Measurements from ENCODE around the gene VARS2. TPM values are rescaled to one million over a fixed set of nuclear protein-coding genes. Genes with fewer than 3 reads are reported as not detected.

VARS2 gene
- polyA plus RNA-seq, 1 of the 3 experiments (the other 2 are of a cell fraction) = 31.2 TPM

DNA sequence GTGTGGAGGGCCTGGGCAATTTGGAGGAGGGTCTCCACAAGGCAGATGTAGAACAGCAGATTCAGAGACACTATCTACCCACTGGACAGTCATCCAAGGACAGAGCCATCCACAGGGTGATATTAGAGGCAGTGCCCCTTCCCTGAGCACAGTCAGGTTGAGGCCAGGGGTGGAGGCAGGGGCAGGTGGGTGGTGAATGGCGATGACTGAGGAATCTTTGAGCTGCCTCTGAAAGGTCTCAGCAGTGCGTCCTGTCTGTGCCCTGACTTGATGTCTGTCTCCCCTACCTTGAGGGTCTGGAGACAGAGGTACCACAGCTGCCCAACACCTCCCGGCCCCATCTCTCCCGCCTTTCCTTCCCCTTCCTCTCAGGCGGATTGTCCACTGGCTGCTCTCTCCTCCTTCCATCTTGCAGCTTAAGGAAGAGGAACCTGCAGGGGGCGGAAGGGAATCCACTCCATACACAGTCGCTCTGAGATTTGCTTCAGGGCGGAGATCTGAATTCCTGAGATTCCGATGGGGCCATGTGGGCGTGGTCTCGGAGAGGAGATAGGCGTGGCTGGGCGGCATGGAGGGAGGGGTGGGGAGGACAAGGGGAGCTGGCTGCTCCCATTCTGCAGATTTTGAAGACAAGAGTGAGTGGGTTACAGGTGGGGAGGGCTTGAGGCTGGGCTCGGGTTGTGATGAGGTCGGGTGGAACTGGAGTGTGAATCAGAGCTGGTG, 28.5 kb downstream of the VARS2 start (continued):
- no peak for TF ChIP-seq ELF1 (IDR thresholded peaks at IDR 0.05)
- TF ChIP-seq FOSL2 (IDR thresholded peaks at IDR 0.05; ENCODE audit: borderline replicate concordance, low read depth) = no peak
- TF ChIP-seq, protein P1, sequence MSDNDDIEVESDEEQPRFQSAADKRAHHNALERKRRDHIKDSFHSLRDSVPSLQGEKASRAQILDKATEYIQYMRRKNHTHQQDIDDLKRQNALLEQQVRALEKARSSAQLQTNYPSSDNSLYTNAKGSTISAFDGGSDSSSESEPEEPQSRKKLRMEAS (IDR thresholded peaks at IDR 0.05; ENCODE audit: low read depth) = no peak
- TF ChIP-seq, protein P2, sequence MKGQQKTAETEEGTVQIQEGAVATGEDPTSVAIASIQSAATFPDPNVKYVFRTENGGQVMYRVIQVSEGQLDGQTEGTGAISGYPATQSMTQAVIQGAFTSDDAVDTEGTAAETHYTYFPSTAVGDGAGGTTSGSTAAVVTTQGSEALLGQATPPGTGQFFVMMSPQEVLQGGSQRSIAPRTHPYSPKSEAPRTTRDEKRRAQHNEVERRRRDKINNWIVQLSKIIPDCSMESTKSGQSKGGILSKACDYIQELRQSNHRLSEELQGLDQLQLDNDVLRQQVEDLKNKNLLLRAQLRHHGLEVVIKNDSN (IDR thresholded peaks at IDR 0.05; ENCODE audit: borderline replicate concordance, low read depth) = no peak
- TF ChIP-seq GATA2 (CRISPR knock-in tag; IDR thresholded peaks at IDR 0.05) = no peak
- no peak for TF ChIP-seq ZBTB33 (IDR thresholded peaks at IDR 0.05; ENCODE audit: borderline replicate concordance, low read depth)
- peak; percentile 67 for TF ChIP-seq CTCF (IDR thresholded peaks at IDR 0.05)
- TF ChIP-seq FOXJ3 (CRISPR knock-in tag; IDR thresholded peaks at IDR 0.05) = no peak
- no peak for TF ChIP-seq NFIC (IDR thresholded peaks at IDR 0.05; ENCODE audit: borderline replicate concordance)
- no peak for TF ChIP-seq CHD2 (IDR thresholded peaks at IDR 0.05; ENCODE audit: low read length, partially characterized antibody)
- TF ChIP-seq, protein P3, sequence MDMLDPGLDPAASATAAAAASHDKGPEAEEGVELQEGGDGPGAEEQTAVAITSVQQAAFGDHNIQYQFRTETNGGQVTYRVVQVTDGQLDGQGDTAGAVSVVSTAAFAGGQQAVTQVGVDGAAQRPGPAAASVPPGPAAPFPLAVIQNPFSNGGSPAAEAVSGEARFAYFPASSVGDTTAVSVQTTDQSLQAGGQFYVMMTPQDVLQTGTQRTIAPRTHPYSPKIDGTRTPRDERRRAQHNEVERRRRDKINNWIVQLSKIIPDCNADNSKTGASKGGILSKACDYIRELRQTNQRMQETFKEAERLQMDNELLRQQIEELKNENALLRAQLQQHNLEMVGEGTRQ (IDR thresholded peaks at IDR 0.05; ENCODE audit: borderline replicate concordance, low read depth, low read length) = no peak
- TF ChIP-seq SIN3A (IDR thresholded peaks at IDR 0.05; ENCODE audit: borderline replicate concordance, low read depth, low read length) = peak; percentile 30; the same call in 1 of the 2 replicates
- peak; percentile 29; the same call in 1 of the 2 replicates for TF ChIP-seq TAF1 (IDR thresholded peaks at IDR 0.05; ENCODE audit: borderline replicate concordance, low read depth, low read length)
- TF ChIP-seq SMC3 (IDR thresholded peaks at IDR 0.05; ENCODE audit: low read depth, low read length) = peak; percentile 54

DNA sequence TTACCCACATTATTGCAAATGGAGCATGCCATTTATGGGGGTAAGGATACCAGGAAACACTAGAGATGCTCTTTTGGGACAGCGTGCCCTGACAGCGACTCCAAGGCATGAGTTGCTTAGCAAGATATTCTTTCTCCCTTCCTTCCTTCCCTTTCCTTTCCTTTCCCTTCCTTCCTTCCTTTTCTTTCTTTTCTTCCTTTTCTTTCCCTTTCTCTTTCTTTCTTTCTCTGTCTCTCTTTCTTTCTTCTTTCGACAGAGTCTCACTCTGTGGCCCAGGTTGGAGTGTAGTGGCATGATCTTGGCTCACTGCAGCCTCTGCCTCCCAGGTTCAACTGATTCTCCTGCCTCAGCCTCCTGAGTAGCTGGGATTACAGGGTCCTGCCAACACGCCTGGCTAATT, 30.0 kb downstream of the VARS2 start:
- Histone ChIP-seq H3K9me2 (no peaks in the 10 kb centered on the region), H2AFZ (ENCODE audit: low read depth) (no peak overlapping the region), H3K4me2 (no peak overlapping the region), H3K4me1 (ENCODE audit: control insufficient read depth in 1 of 2, insufficient read depth in 2 of 2, low read depth in 1 of 2, low read length in 1 of 2) (peaks cover 0 to 4% of the 10 kb centered on the region in 2 experiments; a peak in 1 of 4 replicates), H3K36me3 (replicated peaks in 1 of 2; ENCODE audit: control insufficient read depth in 1 of 2, insufficient read depth in 2 of 2, low read length in 1 of 2) (no peaks in the 10 kb centered on the region), H3K9me3 (no peaks in the 10 kb centered on the region), H3K27me3 (ENCODE audit: insufficient read depth) (peaks cover 26% of the 10 kb centered on the region; the same call in 1 of the 2 replicates), H4K20me1 (ENCODE audit: insufficient read depth) (no peaks in the 10 kb centered on the region), H3F3A (replicated peaks; ENCODE audit: insufficient read depth) (no peaks in the 10 kb centered on the region), H3K9ac (no peak overlapping the region), H3K27ac (ENCODE audit: low read depth in 2 of 2, low read length in 1 of 2) (no peak overlapping the region), H3K79me2 (ENCODE audit: insufficient read depth) (no peaks in the 10 kb centered on the region), H3K4me3 (ENCODE audit: low read depth in 2 of 2, low read length in 1 of 2) (no peak overlapping the region)
- POLR2A ChIA-PET = no interaction called here
- no peak for DNase-seq
- WGBS (ENCODE audit: low lambda C conversion rate) = 75% methylated on average over 4 of the region's 4 CpGs
- TF ChIP-seq, protein P3 (IDR thresholded peaks at IDR 0.05; ENCODE audit: borderline replicate concordance, low read depth, low read length) = no peak
- CTCF ChIA-PET = no interaction called here
